ENCODE data around the gene WDR13. TPM values are rescaled to one million over a fixed set of nuclear protein-coding genes. Genes with fewer than 3 reads are reported as not detected.

Gene WDR13
- total RNA-seq, 1 experiment from 2014 or later, result 106 TPM

DNA sequence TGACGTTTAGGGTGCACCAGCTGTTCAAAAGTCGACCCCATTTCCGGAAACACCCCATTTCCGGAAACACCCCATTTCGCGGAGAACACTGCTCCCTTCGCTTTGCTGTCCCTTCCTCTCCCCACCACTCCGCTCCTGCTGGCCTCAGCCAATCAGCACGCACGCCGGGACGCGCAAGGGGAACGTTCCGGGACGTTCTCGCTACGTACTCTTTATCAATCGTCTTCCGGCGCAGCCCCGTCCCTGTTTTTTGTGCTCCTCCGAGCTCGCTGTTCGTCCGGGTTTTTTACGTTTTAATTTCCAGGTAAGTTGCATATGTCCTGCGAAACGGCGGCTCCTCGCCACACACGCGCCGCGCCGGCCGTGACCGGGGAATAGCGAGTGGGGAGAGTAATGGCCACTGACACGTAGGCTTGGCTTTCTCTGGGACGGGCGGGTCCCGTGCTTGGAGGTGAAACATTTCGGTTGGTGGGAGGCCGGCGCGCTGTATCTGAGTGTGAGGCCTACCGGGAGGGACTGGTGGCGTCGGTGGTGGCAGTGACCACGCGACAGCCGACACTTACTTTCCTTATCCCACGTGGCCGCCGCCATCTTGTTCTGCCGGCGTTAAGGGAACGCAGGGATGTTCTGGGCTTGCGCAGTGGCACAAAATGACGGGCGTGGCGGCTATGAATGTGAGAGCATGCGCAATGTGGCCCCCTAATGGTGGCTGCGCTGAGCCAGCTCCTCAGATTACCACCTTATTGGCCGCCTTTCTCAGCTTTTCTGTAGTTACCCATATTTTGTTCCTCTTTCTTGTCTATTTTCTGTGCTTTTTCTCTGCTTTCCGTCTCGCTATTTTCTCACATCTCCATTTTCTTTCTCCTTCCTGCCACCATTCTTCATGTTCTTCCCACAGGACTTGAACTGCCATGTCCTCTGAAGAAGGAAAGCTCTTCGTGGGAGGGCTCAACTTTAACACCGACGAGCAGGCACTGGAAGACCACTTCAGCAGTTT is 22.7 kb upstream of the WDR13 start, which contains the start of gene RBM3:
Gene RBM3 (plus strand): TSS at position 215 of the 997 bp plus-strand sequence. CDS start 697 bp downstream, at position 912.
- POLR2A ChIA-PET (ENCODE audit: unreplicated experiment), result interaction anchor here (0.6 to 1.0 kb wide), 4 partner anchors 55 to 488 kb away, joined by 3 to 6 read pairs (median 3); partner anchors contain the start of genes PQBP1 and TIMM17B
- peak within 1 kb of the TSS; percentile 99 for H3K4me3 ChIP-seq (ENCODE audit: low read length)
- peak within 1 kb of the TSS; percentile 100 for H3K9ac ChIP-seq (ENCODE audit: low read length)
- no peaks in the 10 kb centered on the region for H3K27me3 ChIP-seq (ENCODE audit: low read length)
- no peaks in the 10 kb centered on the region for H3K9me3 ChIP-seq (ENCODE audit: low read length)
- peaks cover 5% of the 10 kb centered on the region for H3F3A ChIP-seq (ENCODE audit: low read length, unreplicated experiment)
- peak within 1 kb of the TSS; percentile 100 for H3K4me2 ChIP-seq (ENCODE audit: low read length)
- peaks cover 36% of the 10 kb centered on the region for H4K20me1 ChIP-seq (ENCODE audit: low read length)
- H3K36me3 ChIP-seq (ENCODE audit: low read depth, low read length), result peaks cover 41% of the 10 kb centered on the region
- CTCF ChIA-PET, result no interaction called here
- peak within 1 kb of the TSS; percentile 98 for H3K27ac ChIP-seq (ENCODE audit: low read length)
- TF ChIP-seq, protein P1, sequence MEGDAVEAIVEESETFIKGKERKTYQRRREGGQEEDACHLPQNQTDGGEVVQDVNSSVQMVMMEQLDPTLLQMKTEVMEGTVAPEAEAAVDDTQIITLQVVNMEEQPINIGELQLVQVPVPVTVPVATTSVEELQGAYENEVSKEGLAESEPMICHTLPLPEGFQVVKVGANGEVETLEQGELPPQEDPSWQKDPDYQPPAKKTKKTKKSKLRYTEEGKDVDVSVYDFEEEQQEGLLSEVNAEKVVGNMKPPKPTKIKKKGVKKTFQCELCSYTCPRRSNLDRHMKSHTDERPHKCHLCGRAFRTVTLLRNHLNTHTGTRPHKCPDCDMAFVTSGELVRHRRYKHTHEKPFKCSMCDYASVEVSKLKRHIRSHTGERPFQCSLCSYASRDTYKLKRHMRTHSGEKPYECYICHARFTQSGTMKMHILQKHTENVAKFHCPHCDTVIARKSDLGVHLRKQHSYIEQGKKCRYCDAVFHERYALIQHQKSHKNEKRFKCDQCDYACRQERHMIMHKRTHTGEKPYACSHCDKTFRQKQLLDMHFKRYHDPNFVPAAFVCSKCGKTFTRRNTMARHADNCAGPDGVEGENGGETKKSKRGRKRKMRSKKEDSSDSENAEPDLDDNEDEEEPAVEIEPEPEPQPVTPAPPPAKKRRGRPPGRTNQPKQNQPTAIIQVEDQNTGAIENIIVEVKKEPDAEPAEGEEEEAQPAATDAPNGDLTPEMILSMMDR (conservative IDR thresholded peaks at IDR 0.05; ENCODE audit: low read depth, low read length), result peak; percentile 46
- no peak for TF ChIP-seq EZH2phosphoT487 (IDR thresholded peaks at IDR 0.05; ENCODE audit: borderline replicate concordance, low read length)
- H3K4me1 ChIP-seq (ENCODE audit: insufficient read depth, low read length), result peaks cover 27% of the 10 kb centered on the region
- intact Hi-C loops (cut with micrococcal nuclease), result loop anchor here (1.0 kb wide), 1 partner anchor 23 kb away; the partner anchor contains the start of gene WDR13
- BruUV-seq (replicated peaks), result TSS peak; percentile 70
- DNase-seq (peak; percentile 92), ATAC-seq (peak; percentile 95)
- peaks cover 31% of the 10 kb centered on the region for H3K79me2 ChIP-seq (ENCODE audit: low read length)
- no peaks in the 10 kb centered on the region for H3K9me2 ChIP-seq (replicated peaks; ENCODE audit: low read length)
- H2AFZ ChIP-seq (ENCODE audit: low read length), result peak within 1 kb of the TSS; percentile 98

DNA sequence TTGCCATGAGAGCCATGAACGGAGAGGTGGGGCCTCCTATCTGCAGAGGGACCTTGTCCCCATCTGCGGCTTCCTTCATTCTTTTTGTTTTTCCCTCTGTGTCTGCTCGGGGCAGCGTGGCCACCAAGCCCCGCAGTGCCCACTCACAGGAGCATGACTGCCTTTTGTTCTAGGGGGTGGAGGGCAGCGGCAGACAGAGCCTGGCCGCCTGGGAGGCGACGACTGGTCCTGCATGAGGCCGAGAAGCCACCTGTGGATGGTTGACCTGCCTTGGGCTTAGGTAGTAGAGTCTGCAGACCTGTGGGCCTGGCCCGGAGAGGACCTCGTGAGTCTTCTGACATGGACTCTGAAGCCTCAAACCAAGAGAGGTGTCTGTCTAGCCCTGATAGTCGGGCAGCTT is 21.6 kb upstream of the WDR13 start:
- Histone ChIP-seq H3K9ac (ENCODE audit: low read length) (peak overlapping the region; percentile 100), H3K9me2 (replicated peaks; ENCODE audit: low read length) (no peaks in the 10 kb centered on the region), H4K20me1 (ENCODE audit: low read length) (peaks cover 36% of the 10 kb centered on the region), H2AFZ (ENCODE audit: low read length) (no peak overlapping the region), H3K9me3 (ENCODE audit: low read length) (no peaks in the 10 kb centered on the region), H3K27ac (ENCODE audit: low read length) (peak overlapping the region; percentile 98), H3F3A (ENCODE audit: low read length, unreplicated experiment) (peaks cover 5% of the 10 kb centered on the region), H3K4me3 (ENCODE audit: low read length) (peak overlapping the region; percentile 99), H3K4me2 (ENCODE audit: low read length) (peak overlapping the region; percentile 100), H3K27me3 (ENCODE audit: low read length) (no peaks in the 10 kb centered on the region), H3K36me3 (ENCODE audit: low read depth, low read length) (peaks cover 41% of the 10 kb centered on the region), H3K79me2 (ENCODE audit: low read length) (peaks cover 31% of the 10 kb centered on the region), H3K4me1 (ENCODE audit: insufficient read depth, low read length) (peaks cover 25% of the 10 kb centered on the region)
- TF ChIP-seq, protein P1 (conservative IDR thresholded peaks at IDR 0.05; ENCODE audit: low read depth, low read length), result no peak
- no peak for TF ChIP-seq EZH2phosphoT487 (IDR thresholded peaks at IDR 0.05; ENCODE audit: borderline replicate concordance, low read length)
- TF ChIP-seq EZH2 (IDR thresholded peaks at IDR 0.05; ENCODE audit: low read length, unreplicated experiment), result no peak
- CTCF ChIA-PET, result no interaction called here
- BruUV-seq (replicated peaks), result no TSS peak
- no peak for DNase-seq
- ATAC-seq, result no peak
- POLR2A ChIA-PET (ENCODE audit: unreplicated experiment), result no interaction called here
- intact Hi-C loops (cut with micrococcal nuclease), result no loop called here
